Body of pancreas (tissue), 4 donors: ENCODE data around the gene MYO18B.

Source experiments
- POLR2A ChIP-seq, 3 donors: fragments of 450-650 bp; IDR thresholded peaks; one replicate each; pipeline ENCODE4 v1.6.1; 2016; ENCODE audit warnings: antibody characterized with exemption in 3 of 3, mild to moderate bottlenecking in 2 of 3
- TF ChIP-seq, protein P1 (sequence below), 7 experiments: fragments of 450-650 bp in 4 of 7; fragments of 200-600 bp in 3 of 7; sonication (generic) in 3 of 7; IDR thresholded peaks; one replicate each; pipeline ENCODE4 v1.5.1; 2016 to 2019; ENCODE audit warnings: antibody characterized with exemption in 7 of 7

DNA sequence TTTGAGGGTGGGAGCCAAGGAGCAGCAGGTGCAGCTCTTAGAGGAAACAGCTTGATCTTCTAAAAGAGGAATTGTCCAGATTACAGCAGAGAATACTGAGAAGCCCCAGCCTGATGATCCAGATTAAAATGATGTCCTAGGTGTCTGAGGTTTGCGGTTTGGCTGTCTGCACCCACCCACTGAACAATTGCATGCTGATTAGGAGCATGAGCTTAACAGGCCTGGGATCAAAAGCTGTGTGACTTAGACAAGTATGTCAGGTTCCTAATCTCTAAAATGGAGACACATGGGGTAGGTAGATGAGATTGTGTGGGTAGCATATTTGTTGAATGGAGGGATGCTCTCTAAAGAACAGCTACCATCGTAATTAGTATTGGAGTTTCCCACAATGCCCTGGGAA is 260.5 kb downstream of the MYO18B start:
- TF ChIP-seq, protein P1, sequence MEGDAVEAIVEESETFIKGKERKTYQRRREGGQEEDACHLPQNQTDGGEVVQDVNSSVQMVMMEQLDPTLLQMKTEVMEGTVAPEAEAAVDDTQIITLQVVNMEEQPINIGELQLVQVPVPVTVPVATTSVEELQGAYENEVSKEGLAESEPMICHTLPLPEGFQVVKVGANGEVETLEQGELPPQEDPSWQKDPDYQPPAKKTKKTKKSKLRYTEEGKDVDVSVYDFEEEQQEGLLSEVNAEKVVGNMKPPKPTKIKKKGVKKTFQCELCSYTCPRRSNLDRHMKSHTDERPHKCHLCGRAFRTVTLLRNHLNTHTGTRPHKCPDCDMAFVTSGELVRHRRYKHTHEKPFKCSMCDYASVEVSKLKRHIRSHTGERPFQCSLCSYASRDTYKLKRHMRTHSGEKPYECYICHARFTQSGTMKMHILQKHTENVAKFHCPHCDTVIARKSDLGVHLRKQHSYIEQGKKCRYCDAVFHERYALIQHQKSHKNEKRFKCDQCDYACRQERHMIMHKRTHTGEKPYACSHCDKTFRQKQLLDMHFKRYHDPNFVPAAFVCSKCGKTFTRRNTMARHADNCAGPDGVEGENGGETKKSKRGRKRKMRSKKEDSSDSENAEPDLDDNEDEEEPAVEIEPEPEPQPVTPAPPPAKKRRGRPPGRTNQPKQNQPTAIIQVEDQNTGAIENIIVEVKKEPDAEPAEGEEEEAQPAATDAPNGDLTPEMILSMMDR (IDR thresholded peaks at IDR 0.05) = no peak
- no peak for TF ChIP-seq POLR2A (IDR thresholded peaks at IDR 0.05)
